Smooth muscle cell (in vitro differentiated cells): Measurements from ENCODE around the gene CACNG6. TPM values are rescaled to one million over a fixed set of nuclear protein-coding genes. Genes with fewer than 3 reads are reported as not detected.

ENCODE experiments used
- DNase-seq: peaks from one replicate; lab custom pipeline; 2025; ENCODE audit not compliant: unreplicated experiment; lab: John Stamatoyannopoulos, UW
- H2AFZ ChIP-seq: fragments of 200-600 bp; sonication (generic); 2 replicates; pipeline ENCODE4 v1.6.0; 2016; ENCODE audit warnings: antibody characterized with exemption, low read depth, mild to moderate bottlenecking
- H3F3A ChIP-seq: fragments of 200-600 bp; sonication (generic); 2 replicates; pipeline ENCODE4 v1.6.0; 2017; ENCODE audit warnings: antibody characterized with exemption, low read depth
- H3K27ac ChIP-seq: fragments of 200-600 bp; sonication (generic); 2 replicates; pipeline ENCODE4 v1.5.1; 2016; ENCODE audit warnings: low read depth, mild to moderate bottlenecking
- H3K27me3 ChIP-seq: fragments of 200-600 bp; sonication (generic); 2 replicates; pipeline ENCODE4 v1.6.1; 2016; ENCODE audit warnings: low read depth, mild to moderate bottlenecking
- H3K36me3 ChIP-seq: fragments of 200-600 bp; sonication (generic); 2 replicates; pipeline ENCODE4 v1.5.1; 2016; ENCODE audit warnings: low read depth
- H3K4me1 ChIP-seq: fragments of 200-600 bp; sonication (generic); 2 replicates; pipeline ENCODE4 v1.5.1; 2016; ENCODE audit warnings: low read depth
- H3K4me2 ChIP-seq: fragments of 200-600 bp; sonication (generic); 2 replicates; pipeline ENCODE4 v1.6.0; 2016; ENCODE audit warnings: mild to moderate bottlenecking
- H3K4me3 ChIP-seq: fragments of 200-600 bp; sonication (generic); 2 replicates; pipeline ENCODE4 v1.5.1; 2016; ENCODE audit warnings: mild to moderate bottlenecking
- H3K79me2 ChIP-seq: fragments of 200-600 bp; sonication (generic); 2 replicates; pipeline ENCODE4 v1.6.0; 2016; ENCODE audit warnings: low read depth, mild to moderate bottlenecking
- H3K9ac ChIP-seq: fragments of 200-600 bp; sonication (generic); 2 replicates; pipeline ENCODE4 v1.6.0; 2016; ENCODE audit warnings: low read depth
- H3K9me3 ChIP-seq: fragments of 200-600 bp; sonication (generic); replicated peaks from 2 replicates; pipeline ENCODE4 v1.5.1; 2016; ENCODE audit warnings: low read depth
- H4K20me1 ChIP-seq: fragments of 200-600 bp; sonication (generic); 2 replicates; pipeline ENCODE4 v1.6.0; 2016; ENCODE audit warnings: low read depth
- CTCF ChIP-seq: fragments of 200-600 bp; sonication (generic); IDR thresholded peaks from 2 replicates; pipeline ENCODE4 v1.5.1; 2017; ENCODE audit warnings: borderline replicate concordance, mild to moderate bottlenecking, antibody characterized with exemption; ENCODE audit not compliant: insufficient read depth, poor library complexity, severe bottlenecking
- WGBS: methylation state at CpG from one replicate; pipeline ENCODE4 v1.1.7; 2016; ENCODE audit warnings: low lambda C conversion rate; 5-methylcytosine and 5-hydroxymethylcytosine counted together
- polyA plus RNA-seq: library from polyadenylated mRNA; unstranded; fragments of >200 nt; fragmentation: Nextera tagmentation; extraction: Ambion mirVana; gene quantifications from 2 replicates; pipeline ENCODE4 v1.2.1, GENCODE V29; 2016
- total RNA-seq: library from RNA; depleted of rRNA; stranded (reverse); fragments of >200 nt; gene quantifications from 2 replicates; pipeline ENCODE4 v1.2.3, GENCODE V29; 2014

The CACNG6 gene
- total and polyA plus RNA-seq, 2 experiments from 2014 or later: 0.13 TPM; not detected in 1

DNA sequence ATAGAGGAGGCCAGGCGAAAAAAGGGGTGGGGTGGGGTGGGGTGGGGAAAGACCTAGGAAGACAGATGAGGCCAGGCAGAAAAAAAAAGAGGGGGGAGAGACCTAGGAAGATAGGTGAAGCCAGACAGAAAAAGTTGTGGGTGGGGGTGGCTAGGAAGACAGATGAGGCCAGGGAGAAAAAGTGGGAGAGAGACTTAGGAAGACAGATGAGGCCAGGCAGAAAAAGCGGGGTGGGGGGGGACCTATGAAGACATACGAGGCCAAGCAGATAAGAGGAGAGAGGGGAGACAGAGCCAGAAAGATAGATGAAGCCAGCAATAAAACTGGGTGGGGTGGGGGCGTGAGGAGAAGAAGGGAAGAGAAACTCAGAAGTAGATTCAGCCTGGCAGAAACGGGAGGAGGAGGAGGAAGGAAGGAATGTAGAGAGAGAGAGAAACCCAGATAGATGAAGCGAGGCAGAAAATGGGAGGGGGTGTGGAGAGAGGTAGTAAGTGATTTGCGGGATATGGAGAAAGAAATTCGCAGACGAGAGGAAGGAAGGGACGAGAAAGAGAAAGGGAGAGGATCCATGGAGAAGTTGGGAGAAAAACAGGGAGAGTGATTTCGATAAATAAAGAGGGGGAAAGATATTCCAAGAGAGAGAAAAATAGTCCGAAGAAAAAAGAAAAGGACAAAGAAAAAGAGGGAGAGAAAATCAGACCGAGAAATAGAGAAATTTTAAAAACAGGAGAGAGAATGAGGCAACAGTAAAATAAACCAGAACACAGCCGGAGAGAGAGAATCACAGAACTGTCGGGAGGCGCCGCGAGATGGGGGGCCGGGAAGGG lies 12.2 kb upstream of the CACNG6 start:
- peak overlapping the region; percentile 38 for H3K4me3 ChIP-seq
- TF ChIP-seq CTCF: no peak
- no peaks in the 10 kb centered on the region for H3K36me3 ChIP-seq
- no peak for DNase-seq
- H3K27me3 ChIP-seq: peaks cover 7% of the 10 kb centered on the region
- H3K4me2 ChIP-seq: peak overlapping the region; percentile 86
- no peaks in the 10 kb centered on the region for H3K4me1 ChIP-seq
- no peak overlapping the region for H3K9ac ChIP-seq
- H3K27ac ChIP-seq: no peak overlapping the region
- H4K20me1 ChIP-seq: no peaks in the 10 kb centered on the region
- H3K9me3 ChIP-seq: no peaks in the 10 kb centered on the region
- WGBS: 4% methylated on average over 19 of the region's 19 CpGs
- H2AFZ ChIP-seq: peak overlapping the region; percentile 71
- peaks cover 4% of the 10 kb centered on the region for H3F3A ChIP-seq
- H3K79me2 ChIP-seq: no peaks in the 10 kb centered on the region

DNA sequence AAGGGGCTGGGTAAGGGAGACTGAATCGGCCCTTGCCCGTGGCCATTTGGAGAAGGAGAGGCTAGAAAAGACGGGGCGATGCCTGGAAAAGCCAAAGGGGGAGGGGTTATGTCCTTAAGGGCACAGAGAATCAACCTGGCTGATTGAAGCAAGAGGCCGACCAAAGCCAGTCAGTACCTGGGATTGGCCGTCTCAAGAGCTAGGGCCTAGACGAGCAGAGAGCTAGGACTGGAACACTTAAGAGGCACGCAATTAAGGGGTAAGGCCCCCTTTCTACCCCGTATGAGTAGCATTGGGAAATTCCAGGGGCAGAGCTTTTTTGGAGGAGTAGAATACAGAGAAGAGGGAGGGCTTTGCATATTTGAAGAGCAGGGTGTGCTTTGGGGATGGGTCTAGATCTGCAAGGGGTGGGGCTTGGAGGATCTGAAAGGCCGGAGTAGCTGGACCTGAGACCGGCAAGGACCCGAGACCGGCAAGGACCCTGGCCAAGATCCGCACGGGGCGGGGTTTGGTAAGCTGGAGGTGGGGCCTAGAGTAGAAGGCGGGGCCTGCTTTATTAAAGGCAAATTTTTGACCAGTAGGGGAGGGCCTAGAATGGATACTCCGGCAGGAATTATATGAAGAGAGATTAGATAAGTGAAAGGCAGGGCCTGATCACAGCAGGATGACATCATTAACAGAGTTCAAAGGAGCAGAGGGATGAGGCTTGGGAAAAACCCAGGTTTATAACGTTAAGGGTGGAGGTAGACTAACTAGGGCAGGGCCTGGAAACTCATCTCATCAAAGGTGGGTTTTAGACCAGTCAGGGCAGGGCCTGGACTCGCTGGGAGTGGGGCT lies 10.7 kb upstream of the CACNG6 start:
- Histone ChIP-seq H3K4me2 (peak overlapping the region; percentile 86), H3K9ac (no peak overlapping the region), H3K9me3 (no peaks in the 10 kb centered on the region), H3K4me1 (no peaks in the 10 kb centered on the region), H3K4me3 (peak overlapping the region; percentile 38), H3K27me3 (peaks cover 7% of the 10 kb centered on the region), H3K79me2 (no peaks in the 10 kb centered on the region), H3K36me3 (no peaks in the 10 kb centered on the region), H4K20me1 (no peaks in the 10 kb centered on the region), H3F3A (peaks cover 4% of the 10 kb centered on the region), H3K27ac (no peak overlapping the region), H2AFZ (no peak overlapping the region)
- 25% methylated on average over 20 of the region's 20 CpGs for WGBS
- no peak for DNase-seq
- no peak for TF ChIP-seq CTCF

DNA sequence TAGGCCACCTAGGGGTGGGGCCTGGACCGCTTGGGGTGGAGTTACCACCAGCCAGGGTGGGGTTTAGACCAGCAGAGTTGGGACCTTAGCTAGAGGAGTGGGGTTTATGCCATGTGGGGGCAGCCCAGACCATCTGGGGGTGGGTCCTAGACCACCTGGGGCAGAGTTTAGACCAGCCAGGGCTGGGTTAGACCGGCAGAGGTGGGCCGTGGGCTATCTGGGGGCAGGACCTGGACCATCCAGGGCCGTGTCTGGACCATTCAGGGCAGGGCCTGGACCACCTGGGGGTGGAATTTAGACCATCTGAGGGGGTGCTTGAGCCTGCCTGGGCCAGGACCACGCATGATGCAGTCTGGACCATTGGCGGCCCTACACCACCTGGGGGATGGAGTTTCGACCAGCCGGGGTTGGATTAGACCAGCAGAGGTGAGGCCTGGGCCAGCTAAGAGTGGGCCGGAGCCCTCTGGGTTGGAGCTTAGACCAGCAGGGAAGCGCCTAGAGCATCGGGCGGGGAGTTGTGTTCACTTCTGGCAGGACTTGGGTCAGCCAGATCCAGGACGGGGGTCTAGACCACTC lies 10.0 kb upstream of the CACNG6 start:
- Histone ChIP-seq H3K4me1 (no peaks in the 10 kb centered on the region), H3K27me3 (peaks cover 7% of the 10 kb centered on the region), H3K36me3 (no peaks in the 10 kb centered on the region), H3K4me2 (peak overlapping the region; percentile 82), H3K9me3 (no peaks in the 10 kb centered on the region), H3K4me3 (no peak overlapping the region), H3F3A (peaks cover 4% of the 10 kb centered on the region), H2AFZ (no peak overlapping the region), H3K9ac (no peak overlapping the region), H3K27ac (no peak overlapping the region), H3K79me2 (no peaks in the 10 kb centered on the region), H4K20me1 (no peaks in the 10 kb centered on the region)
- no peak for DNase-seq
- no peak for TF ChIP-seq CTCF
- 76% methylated on average over 13 of the region's 13 CpGs for WGBS
